GM21360 (cell line): ENCODE results near the gene ZFP92.
"Not testable (repeated sequence)": the region's sequence is repeated elsewhere in the genome, so short reads cannot be mapped to it uniquely, and the experiment has no call there.

Source experiments
- ATAC-seq: cut with Tn5 transposase; IDR thresholded peaks from one replicate; pipeline ENCODE4 v1.9.1; 2021; ENCODE audit warnings: mild to moderate bottlenecking, moderate library complexity; ENCODE audit not compliant: unreplicated experiment

The ZFP92 gene

GRCh38 chrX:153386097-153386496 lies 25.2 kb upstream of the ZFP92 start:
- ATAC-seq = no peak

DNA sequence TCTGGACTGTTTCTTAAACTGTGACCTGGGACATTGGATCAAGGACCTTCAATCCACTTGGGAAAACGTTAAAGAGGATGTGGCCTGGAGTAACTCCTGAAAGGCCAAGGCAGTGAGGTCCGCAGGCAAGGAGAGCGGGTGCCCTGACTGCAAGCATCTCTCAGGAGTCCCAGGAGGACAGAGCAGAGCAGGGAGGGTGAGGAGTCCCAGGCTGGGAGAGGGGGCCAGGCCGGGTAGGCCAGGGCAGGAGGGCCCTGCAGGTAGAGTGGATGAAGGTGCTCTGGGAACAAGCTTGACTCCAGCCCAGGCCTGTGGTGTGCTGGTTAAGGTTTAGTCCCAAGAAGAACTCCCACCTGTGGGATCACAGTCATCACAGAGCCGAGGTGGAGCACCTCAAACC lies 23.9 kb upstream of the ZFP92 start:
- no peak for ATAC-seq

GRCh38 chrX:153387987-153388721 lies 23.1 kb upstream of the ZFP92 start:
- ATAC-seq = no peak

DNA sequence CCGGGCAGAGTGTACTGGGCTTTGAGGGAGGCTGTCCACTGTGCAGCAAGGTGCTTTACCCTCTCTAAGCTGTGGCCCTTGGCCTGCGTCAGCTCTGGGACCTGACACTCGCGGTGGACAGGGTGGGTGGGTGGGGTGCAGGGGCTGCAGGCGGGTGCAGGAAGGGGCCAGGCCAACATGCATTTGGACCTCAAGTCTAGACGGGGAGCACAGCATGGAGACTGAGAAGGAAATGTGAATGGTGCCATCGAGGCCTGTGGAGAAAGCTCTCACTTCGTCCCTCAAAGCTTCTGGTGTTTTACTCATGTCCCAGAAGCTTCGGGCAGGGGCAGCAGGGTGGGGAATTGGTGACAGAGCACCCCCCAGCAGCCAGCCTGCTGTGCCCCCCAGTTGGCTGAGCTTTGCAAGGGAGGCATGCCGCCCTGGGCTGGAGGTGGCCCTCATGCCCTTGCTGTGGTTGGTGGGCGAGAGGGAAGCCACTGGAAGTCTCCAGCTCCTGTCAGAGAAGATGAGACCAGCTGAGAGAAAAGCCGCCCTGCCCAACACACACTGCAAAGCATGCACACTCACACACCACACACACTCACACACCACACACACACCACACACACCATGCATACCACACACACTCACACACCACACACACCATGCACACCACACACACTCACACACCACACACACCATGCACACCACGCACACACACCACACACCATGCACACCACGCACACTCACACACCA lies 22.4 kb upstream of the ZFP92 start:
- no peak for ATAC-seq

DNA sequence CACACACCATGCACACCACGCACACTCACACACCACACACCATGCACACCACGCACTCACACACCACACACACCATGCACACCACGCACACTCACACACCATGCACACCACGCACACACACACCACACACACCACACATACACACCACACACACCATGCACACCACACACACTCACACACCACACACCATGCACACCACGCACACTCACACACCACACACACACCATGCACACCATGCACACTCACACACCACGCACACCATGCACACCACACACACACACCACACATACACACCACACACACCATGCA lies 21.9 kb upstream of the ZFP92 start:
- not testable (repeated sequence) for ATAC-seq

DNA sequence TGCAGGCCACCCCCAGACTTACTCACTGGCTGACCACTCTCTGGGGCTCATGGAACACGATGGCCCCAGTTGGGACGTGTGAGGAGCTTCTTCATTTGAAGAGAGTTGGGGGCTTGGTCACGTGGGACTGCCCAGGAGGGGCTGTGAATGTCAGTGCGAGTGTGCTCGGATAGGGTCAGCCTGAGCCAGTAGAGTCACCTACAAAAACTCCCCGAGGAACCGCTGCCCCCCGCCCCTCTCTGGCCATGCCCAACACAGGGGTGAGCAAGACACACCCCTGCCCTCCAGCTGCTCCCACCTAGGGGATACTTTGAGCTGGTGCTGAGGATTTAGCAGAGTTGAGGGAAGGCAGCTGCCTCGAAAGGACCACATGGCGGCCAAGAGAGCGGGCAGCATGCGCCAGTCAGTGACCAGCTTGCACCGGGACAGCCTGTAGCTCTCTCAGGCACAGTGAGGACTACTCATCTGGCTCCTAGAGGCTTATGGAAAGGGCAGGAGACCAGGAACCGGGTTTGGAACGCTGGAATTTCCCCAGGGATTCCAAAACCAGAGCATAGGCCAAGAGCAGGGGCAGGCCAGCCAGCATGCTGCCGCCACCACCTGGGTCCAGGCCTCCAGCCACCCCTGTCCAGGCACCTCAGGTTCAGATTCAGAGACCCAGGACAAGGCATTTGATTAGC lies 18.5 kb upstream of the ZFP92 start:
- no peak for ATAC-seq

GRCh38 chrX:153394612-153395011 lies 16.7 kb upstream of the ZFP92 start:
- ATAC-seq = no peak

- ATAC-seq = no peak
Measured at GRCh38 chrX:153395613-153396319, 15.5 kb upstream of the ZFP92 start.

DNA sequence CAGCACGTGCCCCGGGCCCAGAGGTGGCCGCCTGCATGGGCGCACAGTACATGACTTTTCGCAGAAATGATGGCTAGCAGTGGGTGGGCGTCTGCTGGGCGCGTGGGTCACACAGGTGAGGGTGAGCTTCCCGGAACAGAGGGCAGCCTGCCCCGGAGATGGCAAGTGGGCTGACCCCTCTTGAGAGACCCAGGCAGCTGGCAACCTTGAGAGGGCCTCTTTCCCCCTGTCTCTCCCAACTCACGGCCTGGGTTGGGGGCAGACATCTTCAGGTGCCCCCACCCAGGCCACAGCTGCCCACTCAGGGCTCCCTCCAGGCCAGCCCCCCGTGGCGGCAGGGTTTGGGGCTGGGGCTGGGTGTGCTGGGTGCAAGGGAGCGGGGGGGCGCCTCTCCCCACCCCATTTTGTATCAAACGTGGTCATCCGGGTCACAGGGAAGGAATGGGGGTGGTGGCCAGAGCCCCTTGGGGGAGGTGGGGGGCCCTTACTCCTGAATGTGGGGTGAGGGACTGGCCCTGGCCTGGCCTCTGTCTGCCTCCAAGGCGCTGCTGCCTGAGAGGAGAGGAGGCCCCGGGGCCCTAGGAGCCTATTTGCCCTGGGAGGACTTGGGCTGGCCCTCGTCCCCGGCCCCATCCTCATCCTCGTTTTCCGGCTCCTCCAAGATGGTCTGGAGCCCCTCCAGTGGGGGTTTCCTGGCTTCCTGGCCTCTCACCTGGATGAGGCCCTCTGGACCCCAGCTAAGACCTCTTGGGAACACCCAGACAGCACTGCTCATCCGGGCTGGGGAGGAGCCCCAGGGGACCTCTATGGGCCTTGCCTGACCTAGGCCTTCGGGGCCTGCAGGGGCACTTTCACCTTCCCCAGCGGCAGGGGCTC lies 14.7 kb upstream of the ZFP92 start:
- no peak for ATAC-seq

DNA sequence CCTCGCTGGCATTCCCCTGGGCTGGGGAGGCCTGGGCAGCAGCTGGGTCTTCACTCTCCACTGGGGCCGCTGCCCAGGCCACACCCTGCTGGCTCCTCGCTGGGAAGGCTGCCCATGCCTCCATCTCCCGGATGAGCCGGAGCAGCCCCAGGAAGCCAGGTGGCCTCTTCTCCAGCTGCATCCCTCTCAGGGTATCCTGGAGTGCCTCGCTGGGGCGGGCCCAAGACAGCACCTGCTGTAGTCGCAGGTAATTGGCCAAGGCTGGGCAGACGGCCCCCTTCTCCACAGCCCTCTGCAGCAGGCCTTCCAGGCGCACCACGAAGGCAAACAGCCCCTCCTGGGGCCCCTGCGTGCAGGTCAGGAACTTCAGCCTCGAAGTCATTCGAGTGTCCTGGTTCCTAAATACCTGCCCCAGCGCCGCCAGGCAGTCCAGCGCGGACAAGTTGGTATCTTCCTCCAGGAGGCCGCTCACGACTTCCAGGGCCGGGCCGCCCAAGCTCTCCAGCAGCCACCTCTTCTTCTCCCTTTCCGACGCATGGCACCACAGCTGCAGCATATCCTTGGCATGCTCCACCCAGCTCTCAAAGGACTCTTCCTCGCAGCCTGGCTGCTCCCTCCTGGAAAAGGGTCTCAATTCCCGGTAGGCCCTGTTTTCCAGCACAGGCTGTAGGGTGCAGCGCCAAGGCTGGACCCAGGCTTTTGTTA lies 13.9 kb upstream of the ZFP92 start:
- ATAC-seq = no peak

DNA sequence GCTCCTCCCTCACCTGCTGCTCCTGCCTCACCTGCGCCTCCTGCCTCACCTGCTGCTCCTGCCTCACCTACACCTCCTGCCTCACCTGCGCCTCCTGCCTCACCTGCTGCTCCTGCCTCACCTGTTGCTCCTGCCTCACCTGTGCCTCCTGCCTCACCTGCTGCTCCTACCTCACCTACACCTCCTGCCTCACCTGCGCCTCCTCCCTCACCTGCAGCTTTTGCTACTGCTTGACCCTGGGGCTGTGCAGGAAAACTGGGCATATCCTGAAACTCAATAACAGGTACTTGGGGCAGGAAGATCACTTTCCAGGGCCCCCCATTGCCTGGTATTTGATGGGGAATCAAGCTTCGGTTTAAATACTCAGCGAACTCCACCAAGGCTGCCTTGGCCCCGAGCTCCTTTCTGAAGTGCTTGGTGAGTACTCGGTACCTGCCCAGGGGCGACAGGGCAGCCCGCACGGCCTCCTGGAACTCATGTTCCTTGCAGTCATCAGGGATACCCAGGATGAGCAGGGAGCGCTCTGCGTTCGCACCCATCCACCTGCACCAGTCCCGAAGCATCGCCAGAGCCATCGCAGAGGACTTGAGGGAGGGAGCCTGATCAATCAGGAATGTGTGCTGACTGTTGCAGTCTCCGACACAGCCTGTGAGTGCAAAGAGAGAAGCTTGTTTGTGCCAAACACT lies 12.9 kb upstream of the ZFP92 start:
- no peak for ATAC-seq

DNA sequence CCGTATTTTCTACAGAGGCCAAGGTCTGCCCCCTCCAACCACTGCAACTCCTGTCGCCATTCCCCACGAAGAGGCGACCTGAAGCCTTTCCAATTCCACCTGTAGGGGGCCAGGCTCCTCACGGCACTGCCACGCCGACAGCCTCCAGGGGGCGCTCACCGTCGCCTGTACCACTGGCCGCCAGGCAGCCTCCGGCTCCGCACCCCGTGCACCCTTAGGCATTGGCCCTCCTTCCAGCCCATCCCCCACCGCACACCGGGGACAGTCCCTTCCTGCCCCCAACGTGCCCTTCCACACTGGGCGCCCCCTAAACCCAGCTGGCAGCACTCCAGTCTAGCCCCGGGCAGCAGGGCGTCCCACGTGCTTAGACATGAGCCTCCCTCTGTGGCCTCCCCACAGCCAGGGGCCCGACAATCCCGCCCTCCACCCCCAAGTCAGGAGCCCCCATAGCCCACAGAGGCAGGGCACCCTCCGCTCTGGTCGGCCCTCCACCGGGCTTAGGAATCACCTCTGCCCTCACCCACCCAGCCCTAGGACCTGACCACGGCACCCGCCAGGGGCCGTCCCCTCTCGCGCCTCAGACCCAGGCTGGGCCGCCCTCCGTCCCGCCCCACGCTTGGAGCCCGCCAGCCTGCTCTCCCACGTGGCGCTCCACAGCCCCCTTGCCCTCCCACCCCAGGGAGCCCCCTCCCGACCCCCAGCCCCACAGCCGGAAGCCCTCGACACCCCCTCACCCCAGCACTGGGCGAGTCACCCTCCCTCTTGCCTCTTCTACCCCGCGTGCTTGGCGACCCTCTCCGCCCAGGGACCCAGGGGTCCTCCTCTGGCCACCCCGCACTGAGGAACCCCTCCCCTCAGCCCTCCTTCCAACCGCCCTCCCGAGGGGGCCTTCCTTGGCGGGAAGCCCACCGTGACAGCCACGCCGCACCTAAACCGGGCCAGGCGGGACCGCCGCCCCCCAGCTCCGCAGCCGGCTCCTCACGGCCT lies 10.8 kb upstream of the ZFP92 start:
- ATAC-seq = peak; percentile 73

DNA sequence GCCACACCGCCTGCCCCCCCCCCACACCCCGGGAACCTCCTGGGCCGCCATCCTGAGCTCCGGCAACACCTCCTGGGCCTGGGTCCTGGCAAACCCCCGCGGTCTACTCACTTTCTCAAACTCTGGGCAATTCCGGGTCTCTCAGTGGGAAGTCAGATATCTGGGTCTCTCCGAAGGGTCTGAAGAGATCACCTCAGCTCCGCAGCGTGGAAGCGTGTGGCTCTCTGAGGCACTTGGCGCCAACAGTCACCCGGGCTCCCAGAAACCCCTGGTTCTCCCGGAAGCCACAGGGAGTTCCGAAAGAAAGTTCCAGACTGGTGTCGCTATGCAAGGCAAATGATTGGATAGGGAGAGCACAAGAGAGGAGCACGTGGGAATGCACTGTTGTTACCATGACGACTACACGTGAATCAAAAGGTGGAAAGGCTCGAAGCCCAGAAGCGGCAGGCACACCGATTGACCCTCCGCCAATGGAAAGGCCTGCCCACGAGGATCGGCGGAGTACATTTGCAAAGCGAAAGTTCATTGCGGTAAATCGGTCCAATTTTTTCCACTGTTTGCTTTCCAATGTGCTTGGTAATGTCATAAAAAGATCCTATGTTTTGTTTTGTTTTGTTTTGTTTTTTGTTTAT lies 10.0 kb upstream of the ZFP92 start, which contains the start of gene PNMA6E:
PNMA6E (minus strand) TSS at position 218 of the 632 bp plus-strand sequence. CDS start 2,501 bp downstream, outside the sequence.
- ATAC-seq = no peak

DNA sequence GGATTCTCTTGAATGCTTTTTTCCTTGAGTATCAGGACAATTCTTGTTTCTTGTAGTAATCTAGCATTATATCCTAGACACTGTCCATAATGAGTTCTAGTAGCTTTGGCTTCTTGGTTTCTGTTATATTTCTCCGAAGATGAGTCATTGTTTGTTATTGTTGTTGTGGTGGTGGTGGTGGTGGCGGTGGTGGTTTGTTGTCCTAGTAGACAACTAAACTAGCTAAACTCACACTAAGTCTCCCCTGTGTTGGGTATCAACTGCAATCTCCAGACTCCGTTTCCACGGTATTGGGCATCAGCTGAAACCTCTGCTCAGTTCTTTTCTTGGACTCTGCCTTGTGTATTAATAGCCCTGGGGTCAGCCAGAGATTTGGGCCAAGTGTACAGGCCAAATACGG lies 6.9 kb upstream of the ZFP92 start:
- ATAC-seq = not testable (repeated sequence)

DNA sequence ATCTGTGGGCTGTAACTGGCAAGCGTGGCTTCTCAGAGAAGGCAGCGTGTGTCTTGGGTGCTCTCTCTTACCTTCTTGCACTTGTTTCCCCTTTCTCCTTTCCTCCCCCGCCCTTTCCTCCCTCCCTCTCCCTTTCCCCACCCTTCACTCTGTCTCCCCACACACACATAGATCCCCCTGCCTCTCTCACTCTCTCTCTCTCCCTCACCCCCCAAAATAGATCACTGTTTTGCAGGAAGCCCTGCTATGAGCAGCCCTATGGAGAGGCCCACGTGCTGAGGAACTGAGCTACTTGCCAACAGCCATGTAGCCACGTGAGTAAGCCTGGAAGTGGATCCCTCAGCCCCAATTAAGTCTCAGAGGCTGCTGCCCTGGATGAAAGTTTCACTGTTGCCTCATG lies 5.8 kb upstream of the ZFP92 start:
- ATAC-seq = no peak

DNA sequence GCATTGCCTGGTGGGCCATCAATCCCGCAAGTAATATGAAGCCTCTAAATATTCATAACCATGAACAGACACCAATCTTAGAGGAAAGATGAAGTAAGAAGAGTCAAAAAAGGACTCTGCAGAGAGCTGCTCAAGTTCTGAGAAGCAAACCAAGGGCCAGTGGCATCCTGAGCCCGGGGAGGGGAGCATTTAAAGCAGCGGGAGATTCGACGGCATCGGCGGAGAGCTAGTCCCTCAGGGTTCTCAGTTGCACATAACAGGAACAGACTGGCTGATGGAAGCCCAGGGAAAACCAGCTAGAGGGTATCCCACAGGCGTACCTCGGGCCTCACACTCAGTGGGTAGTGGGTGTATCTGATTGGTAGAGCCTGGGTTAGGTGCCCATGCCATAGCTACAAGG lies 5.3 kb upstream of the ZFP92 start:
- no peak for ATAC-seq

DNA sequence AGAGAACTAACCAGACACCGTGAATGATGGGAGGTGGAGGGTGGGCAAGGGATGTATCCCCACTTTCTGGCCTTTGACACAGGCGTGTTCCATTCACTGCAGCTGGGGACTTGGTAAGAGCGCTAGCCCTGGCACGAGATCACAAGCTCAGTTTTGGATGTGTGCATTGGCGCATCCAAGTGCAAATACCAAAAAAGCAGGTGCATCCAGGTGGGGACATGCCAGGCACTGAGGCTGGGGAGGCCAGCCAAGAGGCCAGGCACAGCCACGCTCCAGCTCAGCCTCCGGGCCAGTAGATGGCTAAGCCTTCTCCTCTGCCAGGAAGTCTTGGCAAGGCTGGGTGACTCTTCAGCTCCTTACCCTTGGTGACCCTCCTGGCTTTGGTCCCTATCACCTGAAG lies 4.4 kb upstream of the ZFP92 start:
- no peak for ATAC-seq

DNA sequence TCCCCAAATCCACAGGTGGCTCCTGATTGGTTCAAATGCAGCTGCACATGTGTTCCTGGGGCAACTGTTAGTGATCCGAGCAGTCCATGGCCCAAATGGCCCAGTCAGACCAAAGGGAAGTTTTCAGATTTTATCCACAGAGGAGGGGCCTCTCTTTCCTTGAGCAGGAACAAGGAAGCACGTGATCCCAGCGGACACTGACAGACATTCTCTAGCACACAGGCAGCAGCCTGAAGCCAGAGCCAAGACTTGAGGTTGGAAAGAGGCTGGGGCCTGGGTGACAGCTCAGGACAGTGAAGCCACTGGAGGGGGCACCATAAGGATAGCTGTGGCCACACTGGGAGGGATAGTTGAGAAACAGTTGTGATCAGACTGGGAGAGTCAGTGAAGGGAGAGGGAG lies 3.5 kb upstream of the ZFP92 start:
- no peak for ATAC-seq
